Measurements from ENCODE around the gene C17orf58.

Gene C17orf58

DNA sequence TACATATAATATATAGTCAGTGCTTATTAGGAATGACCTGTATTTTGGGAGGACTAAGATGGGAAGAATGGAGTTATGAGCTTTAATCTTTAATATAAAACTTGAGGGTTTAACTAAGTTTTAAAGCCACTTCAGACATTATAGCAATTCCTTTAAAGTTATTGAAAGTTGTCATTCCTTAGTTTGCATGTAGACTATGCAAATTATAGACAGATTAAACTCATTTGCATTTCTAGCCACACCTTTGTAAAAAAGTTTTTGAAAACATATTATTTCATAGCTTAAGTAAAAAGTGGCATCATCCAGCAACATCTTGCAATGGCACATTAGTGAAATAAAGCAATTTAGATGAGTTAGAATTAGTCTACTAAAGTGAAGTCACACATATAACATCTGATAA, 49.8 kb downstream of the C17orf58 start:
- no peak overlapping the region for H3K4me3 ChIP-seq (ENCODE audit: low read length, poor library complexity, severe bottlenecking)
- H3K9me3 ChIP-seq (ENCODE audit: insufficient read depth, low read depth, low read length): no peaks in the 10 kb centered on the region
- TF ChIP-seq, protein P1, sequence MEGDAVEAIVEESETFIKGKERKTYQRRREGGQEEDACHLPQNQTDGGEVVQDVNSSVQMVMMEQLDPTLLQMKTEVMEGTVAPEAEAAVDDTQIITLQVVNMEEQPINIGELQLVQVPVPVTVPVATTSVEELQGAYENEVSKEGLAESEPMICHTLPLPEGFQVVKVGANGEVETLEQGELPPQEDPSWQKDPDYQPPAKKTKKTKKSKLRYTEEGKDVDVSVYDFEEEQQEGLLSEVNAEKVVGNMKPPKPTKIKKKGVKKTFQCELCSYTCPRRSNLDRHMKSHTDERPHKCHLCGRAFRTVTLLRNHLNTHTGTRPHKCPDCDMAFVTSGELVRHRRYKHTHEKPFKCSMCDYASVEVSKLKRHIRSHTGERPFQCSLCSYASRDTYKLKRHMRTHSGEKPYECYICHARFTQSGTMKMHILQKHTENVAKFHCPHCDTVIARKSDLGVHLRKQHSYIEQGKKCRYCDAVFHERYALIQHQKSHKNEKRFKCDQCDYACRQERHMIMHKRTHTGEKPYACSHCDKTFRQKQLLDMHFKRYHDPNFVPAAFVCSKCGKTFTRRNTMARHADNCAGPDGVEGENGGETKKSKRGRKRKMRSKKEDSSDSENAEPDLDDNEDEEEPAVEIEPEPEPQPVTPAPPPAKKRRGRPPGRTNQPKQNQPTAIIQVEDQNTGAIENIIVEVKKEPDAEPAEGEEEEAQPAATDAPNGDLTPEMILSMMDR (conservative IDR thresholded peaks at IDR 0.05; ENCODE audit: low read length): no peak
- no peak for TF ChIP-seq EZH2phosphoT487 (IDR thresholded peaks at IDR 0.05; ENCODE audit: borderline replicate concordance)
- no peaks in the 10 kb centered on the region for H3K27me3 ChIP-seq (ENCODE audit: insufficient read depth, low read length, poor library complexity, severe bottlenecking)
- H4K20me1 ChIP-seq (ENCODE audit: insufficient read depth, low read length, poor library complexity, severe bottlenecking): no peaks in the 10 kb centered on the region
- H3K4me2 ChIP-seq (ENCODE audit: low read depth, low read length, poor library complexity, severe bottlenecking): no peak overlapping the region
- H3K79me2 ChIP-seq (ENCODE audit: insufficient read depth, low read length): no peaks in the 10 kb centered on the region
- H3K9me2 ChIP-seq (replicated peaks; ENCODE audit: low read depth, low read length): no peaks in the 10 kb centered on the region
- no peak overlapping the region for H3K9ac ChIP-seq (ENCODE audit: low read depth, low read length, poor library complexity, severe bottlenecking)
- no peaks in the 10 kb centered on the region for H3K4me1 ChIP-seq (ENCODE audit: insufficient read depth, low read length, poor library complexity, severe bottlenecking)
- no peak overlapping the region for H2AFZ ChIP-seq (ENCODE audit: low read length)
- peaks cover 91% of the 10 kb centered on the region for H3K36me3 ChIP-seq (ENCODE audit: insufficient read depth, low read length)
- no peaks in the 10 kb centered on the region for H3F3A ChIP-seq (ENCODE audit: low read depth)

DNA sequence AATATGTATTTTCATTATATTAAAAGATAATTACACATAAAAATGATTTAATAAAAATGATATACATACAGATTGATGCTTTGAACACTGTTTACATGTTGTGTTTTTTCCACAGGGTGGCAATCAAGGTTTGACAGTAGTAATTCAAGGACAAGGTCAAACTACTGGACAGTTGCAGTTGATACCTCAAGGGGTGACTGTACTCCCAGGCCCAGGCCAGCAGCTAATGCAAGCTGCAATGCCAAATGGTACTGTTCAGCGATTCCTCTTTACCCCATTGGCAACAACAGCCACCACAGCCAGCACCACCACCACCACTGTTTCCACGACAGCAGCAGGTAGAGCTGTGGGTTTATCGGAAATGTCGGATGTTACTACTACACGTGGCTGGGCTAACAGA, 52.2 kb downstream of the C17orf58 start:
- Histone ChIP-seq H3K36me3 (ENCODE audit: insufficient read depth, low read length) (peaks cover 95% of the 10 kb centered on the region), H3F3A (ENCODE audit: low read depth) (no peaks in the 10 kb centered on the region), H3K9me2 (replicated peaks; ENCODE audit: low read depth, low read length) (no peaks in the 10 kb centered on the region), H4K20me1 (ENCODE audit: insufficient read depth, low read length, poor library complexity, severe bottlenecking) (no peaks in the 10 kb centered on the region), H3K4me1 (ENCODE audit: insufficient read depth, low read length, poor library complexity, severe bottlenecking) (no peaks in the 10 kb centered on the region), H3K79me2 (ENCODE audit: insufficient read depth, low read length) (no peaks in the 10 kb centered on the region), H3K27me3 (ENCODE audit: insufficient read depth, low read length, poor library complexity, severe bottlenecking) (no peaks in the 10 kb centered on the region), H3K4me2 (ENCODE audit: low read depth, low read length, poor library complexity, severe bottlenecking) (no peak overlapping the region), H3K9me3 (ENCODE audit: insufficient read depth, low read depth, low read length) (no peaks in the 10 kb centered on the region), H3K9ac (ENCODE audit: low read depth, low read length, poor library complexity, severe bottlenecking) (no peak overlapping the region), H2AFZ (ENCODE audit: low read length) (no peak overlapping the region), H3K4me3 (ENCODE audit: low read length, poor library complexity, severe bottlenecking) (no peak overlapping the region)
- TF ChIP-seq EZH2phosphoT487 (IDR thresholded peaks at IDR 0.05; ENCODE audit: borderline replicate concordance): no peak
- TF ChIP-seq, protein P1 (conservative IDR thresholded peaks at IDR 0.05; ENCODE audit: low read length): no peak

DNA sequence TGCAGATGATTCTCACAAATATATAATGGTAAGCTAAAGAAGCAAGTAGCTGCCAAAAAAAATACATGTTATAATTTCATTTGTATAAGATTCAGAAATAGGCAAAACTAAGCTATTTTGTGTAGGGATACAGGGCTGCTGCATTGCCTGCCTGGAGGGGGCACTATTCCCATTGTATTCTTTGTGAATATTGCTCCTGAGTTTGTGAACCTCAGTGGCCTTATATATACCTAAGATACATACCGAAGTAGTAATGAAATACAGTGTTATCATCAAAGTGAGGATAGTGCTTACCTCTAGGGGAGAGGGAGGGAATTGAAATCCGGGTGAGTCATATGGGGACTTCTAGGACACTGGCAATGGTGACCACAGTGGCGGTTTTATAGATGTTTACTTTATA, 53.5 kb downstream of the C17orf58 start:
- H3K36me3 ChIP-seq (ENCODE audit: insufficient read depth, low read length): peaks cover 95% of the 10 kb centered on the region
- TF ChIP-seq, protein P1 (conservative IDR thresholded peaks at IDR 0.05; ENCODE audit: low read length): peak; percentile 73
- no peak for TF ChIP-seq EZH2phosphoT487 (IDR thresholded peaks at IDR 0.05; ENCODE audit: borderline replicate concordance)
- H3K9ac ChIP-seq (ENCODE audit: low read depth, low read length, poor library complexity, severe bottlenecking): no peak overlapping the region
- H3K79me2 ChIP-seq (ENCODE audit: insufficient read depth, low read length): no peaks in the 10 kb centered on the region
- no peaks in the 10 kb centered on the region for H3K4me1 ChIP-seq (ENCODE audit: insufficient read depth, low read length, poor library complexity, severe bottlenecking)
- H3K4me3 ChIP-seq (ENCODE audit: low read length, poor library complexity, severe bottlenecking): no peak overlapping the region
- H3K9me2 ChIP-seq (replicated peaks; ENCODE audit: low read depth, low read length): no peaks in the 10 kb centered on the region
- no peaks in the 10 kb centered on the region for H3K27me3 ChIP-seq (ENCODE audit: insufficient read depth, low read length, poor library complexity, severe bottlenecking)
- H3F3A ChIP-seq (ENCODE audit: low read depth): no peaks in the 10 kb centered on the region
- H4K20me1 ChIP-seq (ENCODE audit: insufficient read depth, low read length, poor library complexity, severe bottlenecking): no peaks in the 10 kb centered on the region
- H2AFZ ChIP-seq (ENCODE audit: low read length): no peak overlapping the region
- no peak overlapping the region for H3K4me2 ChIP-seq (ENCODE audit: low read depth, low read length, poor library complexity, severe bottlenecking)
- H3K9me3 ChIP-seq (ENCODE audit: insufficient read depth, low read depth, low read length): no peaks in the 10 kb centered on the region
